Breast epithelium (tissue), 3 donors: ENCODE results near the gene ATP2C2.

Experiments used
- CTCF ChIP-seq, 3 donors: fragments of 450-650 bp; IDR thresholded peaks; one replicate each; pipeline ENCODE4 v1.5.1; 2016 to 2017; ENCODE audit warnings: antibody characterized with exemption in 3 of 3, mild to moderate bottlenecking in 3 of 3, moderate library complexity in 3 of 3
- POLR2AphosphoS5 ChIP-seq, 3 donors: sonication (generic); formaldehyde crosslinking; IDR thresholded peaks; one replicate each; pipeline ENCODE4 v1.6.1; 2017; ENCODE audit warnings: antibody characterized with exemption in 3 of 3

DNA sequence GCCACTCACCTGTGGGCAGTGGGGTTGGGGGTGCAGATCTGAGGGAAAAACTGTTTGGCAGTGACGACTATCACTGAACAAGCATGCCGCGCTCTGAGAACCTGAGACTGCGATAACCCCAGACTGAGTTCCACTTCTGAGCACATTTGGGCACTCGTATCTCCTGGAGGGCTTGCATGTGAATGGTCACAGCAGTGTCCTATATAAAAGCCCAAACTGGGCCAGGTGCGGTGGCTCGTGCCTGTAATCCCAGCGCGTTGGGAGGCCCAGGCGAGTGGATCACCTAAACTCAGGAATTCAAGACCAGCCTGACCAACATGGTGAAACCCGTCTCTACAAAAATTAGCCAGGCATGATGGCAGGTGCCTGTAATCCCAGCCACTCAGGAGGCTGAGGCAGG, 18.7 kb downstream of the ATP2C2 start:
- TF ChIP-seq POLR2AphosphoS5 (IDR thresholded peaks at IDR 0.05) (no peak), CTCF (IDR thresholded peaks at IDR 0.05) (no peak)
